Stimulated activated CD8-positive, alpha-beta memory T cell treated with anti-CD3 and anti-CD28 coated beads, Interleukin-2, amount 100 ng/mL, for 48 hours (primary cell): ENCODE measurements around the gene LAT.

Experiments
- DNase-seq, 2 donors: peaks; one replicate each; pipeline ENCODE4 v3.0.0-alpha.2; 2020; ENCODE audit warnings: low read depth in 2 of 2

The LAT gene

DNA sequence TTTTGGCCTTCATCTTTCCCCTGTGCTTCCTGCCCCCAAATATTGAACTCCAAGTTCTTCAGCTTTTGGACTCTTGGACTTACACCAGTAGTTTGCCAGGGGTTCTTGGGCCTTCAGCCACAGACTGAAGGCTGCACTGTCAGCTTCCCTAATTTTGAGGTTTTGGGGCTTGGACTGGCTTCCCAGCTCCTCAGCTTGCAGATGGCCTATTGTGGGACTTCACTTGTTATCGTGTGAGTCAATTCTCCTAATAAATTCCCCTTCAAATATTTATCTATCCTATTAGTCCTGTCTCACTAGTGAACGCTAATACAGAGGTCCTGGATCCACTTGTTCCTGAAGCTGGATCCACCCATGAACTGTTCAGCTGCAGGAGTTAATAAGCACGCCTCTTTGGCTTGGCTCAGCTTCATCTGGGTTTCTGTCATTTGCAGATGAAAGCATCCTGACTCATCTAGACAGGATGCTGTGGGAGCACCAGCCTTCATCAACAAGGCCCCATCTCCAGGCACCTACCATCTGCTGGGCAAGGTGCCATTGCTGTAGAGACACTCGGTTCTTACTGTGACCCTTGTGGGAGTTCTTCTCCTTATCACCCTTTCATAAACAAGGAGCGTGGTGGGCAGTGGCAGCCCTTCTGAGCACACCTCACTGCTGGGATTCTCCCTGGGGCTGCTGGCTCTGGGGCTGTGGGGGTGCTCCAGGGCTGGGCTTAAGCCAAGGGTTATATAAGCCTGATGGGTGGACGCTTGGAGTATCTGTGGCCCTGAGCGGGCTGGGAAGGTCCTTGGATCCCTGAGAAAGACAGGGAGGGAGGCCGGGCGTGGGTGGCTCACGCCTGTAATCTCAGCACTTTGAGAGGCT lies 23.1 kb downstream of the LAT start:
- peak; percentile 42 to 66 for DNase-seq

DNA sequence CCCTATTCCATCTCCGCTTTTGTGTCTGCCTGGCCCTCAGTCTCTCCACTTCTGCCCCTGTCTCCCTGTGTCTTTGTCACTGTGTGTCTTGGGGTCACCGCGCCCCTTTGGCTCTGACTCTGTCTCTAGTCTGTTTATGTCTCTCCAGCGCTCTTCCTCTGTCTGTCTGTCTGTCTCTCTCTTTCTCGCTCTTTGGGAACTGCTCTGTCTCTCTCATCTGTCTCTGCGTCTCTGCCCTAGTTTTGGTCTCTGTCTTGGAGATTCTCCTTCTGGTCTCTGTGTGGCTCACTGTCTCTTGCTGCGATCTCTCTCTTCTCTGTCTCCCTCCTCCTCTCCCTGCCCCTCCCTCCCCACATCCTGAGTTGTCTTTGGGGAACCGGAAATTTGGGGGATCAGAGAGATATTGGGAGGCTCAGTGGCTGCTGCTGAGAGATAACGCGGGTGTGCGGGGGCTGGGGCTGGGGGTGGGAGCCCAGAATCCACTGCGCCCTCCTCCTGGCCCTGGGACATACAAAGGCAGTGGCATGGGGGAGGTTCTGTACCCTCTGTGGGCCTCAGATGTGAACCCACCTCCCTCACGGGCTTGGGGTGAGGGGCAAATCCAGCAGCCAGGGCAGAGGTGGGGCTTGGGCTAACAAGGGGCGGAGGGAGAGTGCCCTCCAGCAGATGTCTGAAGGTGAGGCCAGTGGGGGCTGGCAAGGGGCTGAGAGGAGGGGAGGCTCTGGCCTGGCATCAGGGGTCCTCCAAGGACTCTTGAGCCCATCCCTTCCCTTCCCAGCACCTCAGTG lies 24.4 kb downstream of the LAT start:
- DNase-seq = peak in 1 of 2 donors; percentile 51

DNA sequence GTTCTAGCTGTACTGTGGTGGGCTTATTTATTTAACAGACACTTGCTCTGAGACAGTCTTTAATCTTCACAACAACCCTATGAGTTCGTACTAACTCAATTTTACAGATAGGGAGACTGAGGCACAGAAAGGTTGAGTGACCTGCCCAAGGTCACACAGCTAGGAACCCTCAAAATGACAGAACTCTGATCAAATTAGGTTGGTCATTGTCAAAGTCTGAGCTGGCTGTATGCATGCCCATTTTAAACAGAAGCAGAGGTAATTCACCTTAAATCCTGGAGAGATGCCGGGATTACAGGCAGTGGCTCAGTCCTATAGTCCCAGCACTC lies 24.9 kb downstream of the LAT start:
- DNase-seq = no peak

DNA sequence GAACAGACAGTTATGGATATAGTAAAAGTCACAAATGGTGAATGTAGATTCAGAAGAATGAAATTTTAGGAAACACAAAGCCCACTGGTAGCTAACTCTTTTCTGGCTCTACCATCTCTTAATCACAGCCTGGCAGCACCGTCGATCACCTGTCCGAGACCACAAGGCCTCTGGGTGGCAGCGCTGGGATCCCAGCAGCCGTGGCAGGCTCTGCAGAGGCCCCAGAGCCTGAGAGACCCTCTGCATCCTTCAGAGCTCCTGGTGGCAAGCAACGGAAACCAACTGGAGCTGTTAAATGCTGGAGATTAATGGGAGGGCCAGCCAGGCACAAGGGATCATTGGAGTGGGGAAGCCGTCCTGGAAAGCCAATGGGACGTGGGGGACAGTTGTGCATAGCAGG lies 26.3 kb downstream of the LAT start:
- DNase-seq = no peak

DNA sequence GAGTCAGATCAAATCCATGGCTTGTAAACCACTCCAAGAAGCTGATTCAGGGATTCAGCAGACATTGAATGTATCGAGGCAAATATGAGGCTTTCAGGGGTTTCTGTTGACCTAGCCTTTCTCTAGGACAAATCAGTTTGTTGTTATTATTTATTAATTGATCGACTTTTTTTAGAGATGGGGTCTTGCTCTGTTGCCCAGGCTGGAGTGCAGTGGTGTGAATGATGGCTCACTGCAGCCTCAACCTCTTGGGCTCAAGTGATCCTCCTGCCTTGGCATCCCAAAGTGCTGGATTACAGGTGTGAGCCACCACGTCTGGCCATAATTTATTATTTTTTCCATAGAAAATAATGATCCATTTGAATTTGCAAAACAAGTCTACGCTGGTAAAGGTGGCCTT lies 27.0 kb downstream of the LAT start:
- no peak for DNase-seq

DNA sequence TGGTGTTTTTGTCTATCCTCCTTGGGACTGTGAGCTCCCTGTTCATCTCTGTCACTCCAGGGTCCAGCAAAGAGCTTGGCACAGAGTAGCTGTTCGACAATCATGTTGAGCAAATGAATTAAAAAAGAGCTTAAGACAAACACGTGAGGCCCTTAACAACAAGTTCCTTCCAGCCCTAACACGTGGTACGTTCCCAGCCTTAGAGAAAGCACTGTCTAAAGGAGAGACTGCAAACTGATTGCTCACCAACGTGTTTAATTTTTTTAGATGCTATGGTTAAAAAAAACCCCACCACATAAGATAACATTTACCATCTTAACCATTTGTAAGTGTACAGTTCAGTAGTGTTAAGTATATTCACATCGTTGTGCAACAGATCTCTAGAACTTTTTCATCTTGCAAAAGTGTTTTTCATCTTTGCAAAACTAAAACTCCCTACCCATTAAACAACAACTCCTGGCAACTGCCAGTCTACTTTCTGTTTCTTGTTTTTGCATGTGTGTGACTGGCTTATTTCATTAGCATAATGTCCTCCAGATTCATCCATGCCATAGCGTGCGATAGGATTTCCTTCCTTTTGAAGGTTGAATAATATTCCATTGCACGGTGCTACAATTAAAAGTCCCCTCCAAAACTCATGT lies 28.2 kb downstream of the LAT start:
- DNase-seq = no peak

DNA sequence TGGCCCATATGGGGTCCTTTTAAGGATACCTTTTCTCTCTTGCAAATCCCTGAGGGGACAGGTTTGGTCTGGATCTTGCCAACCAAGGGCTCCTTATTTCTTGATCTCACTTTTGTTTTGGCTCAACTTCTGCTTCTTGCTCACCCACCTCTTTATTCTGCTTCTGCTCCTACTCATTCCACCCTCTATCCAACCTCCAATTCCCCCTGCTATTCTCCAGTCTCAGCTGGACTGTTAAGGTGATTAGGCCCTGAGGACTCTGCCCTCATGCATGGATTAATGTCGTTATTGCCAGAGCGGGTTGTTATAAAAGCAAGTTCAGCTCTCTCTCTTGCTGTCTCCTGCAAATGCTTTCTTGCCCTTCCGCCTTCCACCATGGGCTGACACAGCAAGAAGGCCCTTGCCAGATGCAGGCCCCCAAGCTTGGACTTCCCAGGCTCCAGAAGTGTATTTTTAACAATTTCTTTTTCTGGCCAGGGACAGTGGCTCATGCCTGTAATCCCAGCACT lies 29.8 kb downstream of the LAT start:
- DNase-seq = no peak

DNA sequence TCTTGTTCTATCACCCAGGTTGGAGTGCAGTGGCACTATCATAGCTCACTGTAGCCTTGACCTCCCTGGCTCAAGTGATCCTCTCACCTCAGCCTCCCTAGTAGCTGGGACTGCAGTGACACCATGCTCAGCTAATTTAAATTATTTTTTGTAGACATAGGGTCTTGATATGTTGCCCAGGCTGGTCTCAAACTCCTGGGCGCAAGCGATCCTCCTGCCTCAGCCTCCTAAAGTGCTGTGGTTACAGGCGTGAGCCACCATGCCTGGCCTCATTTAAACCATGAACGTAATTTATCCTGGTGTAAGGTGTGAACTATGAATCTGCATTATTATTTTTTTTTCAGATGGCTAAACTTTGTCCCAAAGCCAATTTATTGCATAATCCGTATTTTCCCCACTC lies 37.3 kb downstream of the LAT start:
- DNase-seq = no peak

DNA sequence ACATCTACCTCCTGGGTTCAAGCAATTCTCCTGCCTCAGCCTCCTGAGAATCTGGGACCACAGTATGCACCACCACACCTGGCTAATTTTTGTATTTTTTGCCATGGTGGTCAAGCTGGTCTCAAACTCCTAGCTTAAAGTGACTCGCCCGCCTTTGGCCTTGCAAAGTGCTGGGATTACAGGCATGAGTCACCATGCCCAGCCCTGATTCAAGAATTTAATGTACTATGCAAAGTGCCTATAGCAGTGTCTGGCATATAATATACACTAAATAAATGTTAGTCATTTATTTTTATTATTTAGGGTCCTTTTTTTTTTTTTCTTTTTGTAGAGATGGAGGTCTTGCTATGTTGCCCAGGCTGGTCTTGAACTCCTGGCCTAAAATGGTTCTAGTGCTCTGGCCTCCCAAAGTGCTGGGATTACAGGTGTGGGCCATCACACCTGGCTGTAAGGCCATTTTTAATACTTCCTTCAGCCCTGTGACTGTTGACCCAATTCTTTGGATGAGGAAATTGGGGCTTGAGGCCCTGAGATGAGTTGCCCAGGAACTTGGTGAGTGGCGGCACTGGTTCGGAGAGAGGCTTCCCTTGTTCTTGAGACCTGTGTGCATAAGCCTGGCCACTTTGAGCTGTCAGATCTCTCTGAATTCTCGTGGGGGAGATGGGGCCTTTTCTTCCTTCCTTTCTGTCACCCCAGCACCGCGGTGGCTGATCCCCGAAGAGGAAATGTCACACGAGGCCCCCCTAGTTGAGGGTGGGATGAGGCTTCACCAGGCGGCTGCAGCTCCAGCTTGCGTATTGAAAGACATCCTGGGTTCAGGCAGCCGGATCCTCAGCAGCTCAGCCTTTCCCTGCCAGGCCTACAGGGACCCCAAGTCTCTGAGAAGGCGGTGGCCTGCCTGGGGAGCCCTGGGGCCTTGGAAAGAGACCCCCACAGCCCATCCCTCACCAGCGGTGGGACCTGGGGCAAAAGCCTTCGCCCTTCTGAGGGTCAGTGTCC lies 38.7 kb downstream of the LAT start:
- DNase-seq = no peak

DNA sequence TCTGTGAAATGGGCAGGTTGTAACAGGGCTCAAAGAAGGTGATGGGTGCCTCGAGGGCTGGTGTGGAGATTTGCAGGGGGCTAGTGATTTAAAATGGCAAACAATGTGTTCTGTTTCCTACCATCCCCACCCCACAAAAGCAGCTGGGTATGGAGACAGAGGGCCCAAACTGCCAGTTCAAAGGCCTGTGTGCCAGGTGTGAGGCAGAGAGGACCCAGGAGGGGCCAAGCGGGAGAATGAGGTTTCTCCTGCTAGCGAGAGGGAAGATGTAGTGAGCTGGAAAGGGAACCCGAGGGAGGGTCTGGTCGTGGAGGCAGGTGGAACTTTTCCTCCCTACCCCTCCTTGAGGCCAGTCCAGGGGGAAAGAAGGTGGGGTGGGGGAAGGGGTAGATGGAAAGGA lies 39.4 kb downstream of the LAT start:
- DNase-seq = no peak

DNA sequence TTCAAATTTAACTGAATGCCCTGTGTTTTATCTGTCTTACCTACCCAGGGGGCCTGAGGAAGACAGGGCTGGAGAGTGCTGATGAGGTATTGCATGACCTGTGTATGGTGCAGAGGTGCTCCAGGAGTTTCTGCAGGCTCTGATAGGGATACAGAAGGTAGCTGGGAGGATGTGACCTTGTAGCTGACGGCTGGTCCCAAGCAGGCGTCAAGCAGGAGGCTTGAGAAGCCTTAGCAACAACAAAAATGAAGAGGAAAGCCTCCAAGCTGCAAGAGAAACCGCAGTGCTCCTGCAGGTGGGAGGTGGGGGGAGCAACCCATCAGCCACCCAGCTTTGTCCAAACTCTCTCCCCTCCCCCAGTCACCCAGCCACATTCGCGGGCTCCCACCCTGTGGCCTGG lies 40.4 kb downstream of the LAT start:
- DNase-seq = no peak

DNA sequence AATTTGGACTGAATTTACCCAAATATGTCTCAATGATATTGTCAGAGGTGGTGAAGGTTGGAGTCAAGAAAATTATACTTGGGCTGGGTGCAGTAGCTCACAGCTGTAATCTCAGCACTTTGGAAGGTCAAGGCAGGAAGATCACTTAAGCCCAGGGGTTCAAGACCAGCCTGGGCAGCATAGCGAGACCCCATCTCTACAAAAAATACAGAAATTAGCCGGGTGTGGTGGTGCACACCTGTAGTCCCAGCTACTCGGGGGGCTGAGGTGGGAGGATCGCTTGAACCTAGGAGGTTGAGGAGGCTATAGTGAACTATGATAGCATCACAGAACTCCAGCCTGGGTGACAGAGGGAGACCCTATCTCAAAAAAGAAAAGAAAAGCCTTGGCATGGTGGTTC lies 40.9 kb downstream of the LAT start:
- no peak for DNase-seq

DNA sequence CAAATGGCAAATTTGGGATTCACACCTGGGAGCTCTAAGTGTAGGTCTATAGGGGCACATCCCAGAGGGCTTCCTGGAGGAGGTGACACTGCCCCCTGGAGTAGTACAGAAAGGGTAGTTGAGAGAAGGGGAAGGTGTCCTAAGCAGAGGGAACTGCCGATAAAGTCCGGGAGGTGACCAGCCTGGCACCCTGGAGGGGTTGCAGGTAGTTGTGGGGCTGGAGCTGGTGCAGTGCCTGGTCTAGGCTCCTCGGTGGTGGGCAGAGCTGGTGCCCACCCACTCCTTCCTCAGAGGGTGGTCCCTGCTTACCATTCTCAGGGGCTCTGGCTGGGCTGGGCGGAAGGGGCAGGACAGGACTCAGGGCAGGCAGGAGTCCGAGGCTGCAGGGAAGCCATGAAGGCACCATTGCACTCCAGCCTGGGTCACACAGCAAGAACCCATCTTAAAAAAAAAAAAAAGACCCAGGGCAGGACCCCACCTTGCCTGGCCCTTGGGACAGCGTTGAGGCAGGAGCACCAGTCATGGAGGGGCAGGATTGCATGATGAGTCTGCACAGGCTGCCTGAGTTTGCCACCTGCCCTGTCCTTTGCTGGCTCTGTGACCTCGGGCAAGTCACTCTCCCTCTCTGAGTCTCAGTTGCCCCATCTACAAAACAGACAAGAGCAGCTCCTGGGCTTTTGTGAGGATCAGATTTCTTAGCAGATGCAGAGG lies 43.8 kb downstream of the LAT start:
- no peak for DNase-seq

DNA sequence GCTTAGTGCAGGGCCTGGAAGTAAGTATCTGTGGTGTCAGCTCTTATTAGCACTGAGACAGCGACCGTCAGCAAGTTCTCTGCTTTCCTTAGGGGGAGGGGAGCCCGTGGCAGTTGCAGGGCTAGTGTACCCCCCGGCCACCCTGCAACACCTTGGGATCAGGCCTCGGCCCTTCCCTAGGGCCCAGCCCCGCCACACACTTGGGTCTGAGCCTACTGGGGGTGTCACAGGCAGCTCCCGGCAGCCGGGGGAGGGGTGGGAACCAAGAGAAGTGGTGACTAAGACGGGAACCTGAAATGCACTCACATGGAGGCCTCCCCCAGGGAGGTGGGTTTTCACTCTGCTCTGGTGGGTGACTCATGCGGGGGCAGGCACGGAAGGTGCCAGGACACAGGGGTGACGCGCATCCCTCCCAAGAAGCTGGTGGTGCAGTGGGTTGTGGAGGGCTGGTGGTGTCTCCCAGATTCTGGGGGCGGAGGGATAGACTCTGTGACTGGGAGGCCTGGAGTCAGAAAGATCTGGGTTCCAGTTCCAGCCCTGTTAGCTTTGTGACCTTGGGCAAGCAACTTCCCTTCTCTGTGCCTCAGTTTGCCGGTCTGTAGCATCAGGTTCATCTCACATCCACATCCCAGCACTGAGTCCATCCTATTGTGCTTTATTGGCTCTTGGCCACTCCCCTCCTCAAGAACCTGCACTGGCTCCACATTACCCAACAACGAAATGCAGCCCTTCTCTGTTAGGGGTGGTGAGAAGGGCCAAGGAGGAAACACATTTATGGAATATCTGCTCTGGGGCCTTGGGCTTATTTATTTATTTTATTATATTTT lies 44.5 kb downstream of the LAT start:
- peak; percentile 83 to 87 for DNase-seq

DNA sequence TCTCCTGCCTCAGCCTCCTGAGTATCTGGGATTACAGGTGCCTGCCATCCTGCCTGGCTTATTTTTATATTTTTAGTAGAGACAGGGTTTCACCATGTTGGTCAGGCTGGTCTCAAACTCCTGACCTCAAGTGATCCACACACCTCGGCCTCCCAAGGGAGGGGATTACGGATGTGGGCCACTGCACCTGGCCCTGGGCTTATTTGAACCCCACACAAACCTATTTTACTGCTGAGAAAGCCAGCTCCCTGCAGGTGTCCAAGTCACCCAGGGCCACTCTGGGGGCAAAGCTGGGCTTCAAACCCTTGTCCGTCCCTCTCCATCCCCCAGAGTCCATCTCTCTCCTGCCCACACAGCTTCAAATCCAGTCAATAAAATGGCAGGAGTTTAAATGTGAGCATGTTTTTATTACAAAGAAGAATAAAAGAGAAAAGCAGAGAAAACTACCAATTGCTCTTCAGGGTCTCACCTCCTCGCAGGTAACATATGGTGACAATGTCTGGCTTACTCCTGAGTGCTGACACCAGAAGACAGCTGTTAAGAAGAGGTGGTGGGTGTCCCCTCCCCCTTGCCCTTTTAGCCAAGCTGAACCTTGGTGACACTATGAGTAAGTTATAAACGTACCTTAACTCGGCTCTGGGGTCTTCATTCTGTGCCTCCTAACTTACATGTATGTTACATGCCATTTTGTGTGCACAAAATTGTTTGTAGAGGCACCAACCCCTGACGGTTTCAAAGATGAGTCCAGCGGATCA lies 45.4 kb downstream of the LAT start:
- DNase-seq = no peak
